Measurements from ENCODE around the gene UACA.

GRCh38 chr15:70766597-70766996, 3.2 kb upstream of the UACA start:
- TF ChIP-seq EP300 (IDR thresholded peaks at IDR 0.05) = no peak
- no peak for TF ChIP-seq POLR2A (IDR thresholded peaks at IDR 0.05)

Data from ovary (tissue), 1 donor.